Esophagus muscularis mucosa (tissue), 4 donors: ENCODE data around the gene TMEM259. TPM values are rescaled to one million over a fixed set of nuclear protein-coding genes. Genes with fewer than 3 reads are reported as not detected.

Experiments used
- DNase-seq: peaks from one replicate; pipeline ENCODE4 v3.0.0-alpha.2; 2017; ENCODE audit errors: extremely low spot score
- H3K27ac ChIP-seq, 4 donors: fragments of 200-600 bp; sonication (generic); replicated peaks in 1 of 4; 1 replicate in 3 of 4; 2 replicates in 1 of 4; pipeline ENCODE4 v1.5.1; 2016 to 2019; ENCODE audit warnings: mild to moderate bottlenecking in 1 of 4
- H3K27me3 ChIP-seq, 4 donors: fragments of 200-600 bp; sonication (generic); one replicate each; pipeline versions ENCODE4 v1.5.1 to v1.6.0; 2016 to 2019
- H3K36me3 ChIP-seq, 4 donors: fragments of 200-600 bp; sonication (generic); one replicate each; pipeline ENCODE4 v1.5.1; 2016 to 2019
- H3K4me1 ChIP-seq, 4 donors: fragments of 200-600 bp; sonication (generic); one replicate each; pipeline ENCODE4 v1.5.1; 2016 to 2019
- H3K4me3 ChIP-seq, 4 donors: fragments of 200-600 bp; sonication (generic); 1 replicate in 2 of 4; 2 replicates in 2 of 4; pipeline ENCODE4 v1.5.1; 2016 to 2019; ENCODE audit warnings: mild to moderate bottlenecking in 4 of 4, moderate library complexity in 1 of 4
- H3K9me3 ChIP-seq, 4 donors: fragments of 200-600 bp; sonication (generic); 1 replicate in 3 of 4; 2 replicates in 1 of 4; pipeline ENCODE4 v1.5.1; 2016 to 2019
- CTCF ChIP-seq, 3 experiments: fragments of 200-600 bp in 2 of 3; fragments of 450-650 bp in 1 of 3; sonication (generic) in 2 of 3; IDR thresholded peaks; one replicate each; pipeline ENCODE4 v1.5.1; 2017 to 2019; ENCODE audit warnings: antibody characterized with exemption in 3 of 3, mild to moderate bottlenecking in 2 of 3, moderate library complexity in 1 of 3
- EP300 ChIP-seq: sonication (generic); formaldehyde crosslinking; IDR thresholded peaks from one replicate; pipeline ENCODE4 v1.6.1; 2017; ENCODE audit warnings: antibody characterized with exemption
- POLR2A ChIP-seq: fragments of 450-650 bp; IDR thresholded peaks from one replicate; pipeline ENCODE4 v1.6.1; 2017; ENCODE audit warnings: antibody characterized with exemption, moderate library complexity, mild to moderate bottlenecking, low read depth
- POLR2AphosphoS5 ChIP-seq, 2 donors: sonication (generic); formaldehyde crosslinking; IDR thresholded peaks; one replicate each; pipeline ENCODE4 v1.6.1; 2017; ENCODE audit warnings: antibody characterized with exemption in 2 of 2
- WGBS: methylation state at CpG from one replicate; pipeline ENCODE4 v1.1.5; 2018; 5-methylcytosine and 5-hydroxymethylcytosine counted together
- intact Hi-C: fragments of 100-400 bp; cut with DNase I; formaldehyde crosslinking; loops from one replicate; pipeline ENCODE4 v1.15.1; 2023
- total RNA-seq, 4 donors: library from RNA; depleted of rRNA; stranded (reverse); fragments of >200 nt; gene quantifications; one replicate each; pipeline versions ENCODE4 v1.1.0 to v1.2.1, GENCODE V29; 2016

The TMEM259 gene
- total RNA-seq, 4 donors from 2014 or later: 129 to 187 (median 160) TPM

GRCh38 chr19:1064661-1065605, 44.0 kb upstream of the TMEM259 start:
- 13% methylated on average over 22 of the region's 60 CpGs for WGBS
- H3K36me3 ChIP-seq: no peaks in the 10 kb centered on the region
- TF ChIP-seq POLR2A: no peak
- TF ChIP-seq POLR2AphosphoS5 (IDR thresholded peaks at IDR 0.05): peak in 1 of 2 donors; percentile 37
- TF ChIP-seq CTCF (IDR thresholded peaks at IDR 0.05): peak; percentile 60 to 90 (median 60)
- TF ChIP-seq EP300: no peak
- H3K4me3 ChIP-seq: peak overlapping the region in 2 of 4 donors; percentile 12 to 33
- H3K4me1 ChIP-seq: peaks cover 22 to 55% (median 43%) of the 10 kb centered on the region in 4 donors
- DNase-seq: no peak
- peaks cover 0 to under 1% (median 0%) of the 10 kb centered on the region in 4 donors for H3K9me3 ChIP-seq
- intact Hi-C loops: no loop called here
- H3K27me3 ChIP-seq: peaks cover 11 to 59% (median 39%) of the 10 kb centered on the region in 4 donors
- no peak overlapping the region for H3K27ac ChIP-seq

- H3K27ac ChIP-seq: no peak overlapping the region
- no peak for TF ChIP-seq POLR2AphosphoS5 (IDR thresholded peaks at IDR 0.05)
- no peak for TF ChIP-seq POLR2A
Measured at GRCh38 chr19:1063909-1064660, 43.2 kb upstream of the TMEM259 start.

GRCh38 chr19:1063030-1063908, 42.3 kb upstream of the TMEM259 start:
- TF ChIP-seq POLR2A: no peak
- TF ChIP-seq POLR2AphosphoS5 (IDR thresholded peaks at IDR 0.05): no peak
- TF ChIP-seq CTCF (IDR thresholded peaks at IDR 0.05): no peak
- no peak for TF ChIP-seq EP300
- Histone ChIP-seq H3K4me3 (no peak overlapping the region), H3K9me3 (peaks cover 0 to 17% (median 13%) of the 10 kb centered on the region in 4 donors), H3K4me1 (peaks cover 20 to 46% (median 35%) of the 10 kb centered on the region in 4 donors), H3K36me3 (peaks cover 0 to 6% (median 0%) of the 10 kb centered on the region in 4 donors), H3K27me3 (peaks cover 7 to 42% (median 28%) of the 10 kb centered on the region in 4 donors), H3K27ac (no peak overlapping the region)
- intact Hi-C loops: no loop called here
- no peak for DNase-seq
- WGBS: 57% methylated on average over 23 of the region's 37 CpGs

More at GRCh38 chr19:1063909-1064660, 43.2 kb upstream of the TMEM259 start:
- peaks cover 0 to 8% (median 5%) of the 10 kb centered on the region in 4 donors for H3K9me3 ChIP-seq
- WGBS: 67% methylated on average over 33 of the region's 37 CpGs
- H3K27me3 ChIP-seq: peaks cover 7 to 50% (median 35%) of the 10 kb centered on the region in 4 donors
- H3K36me3 ChIP-seq: no peaks in the 10 kb centered on the region
- no peak for DNase-seq
- intact Hi-C loops: no loop called here
- H3K4me3 ChIP-seq: no peak overlapping the region
- H3K4me1 ChIP-seq: peaks cover 20 to 49% (median 35%) of the 10 kb centered on the region in 4 donors

GRCh38 chr19:1062387-1063029, 41.6 kb upstream of the TMEM259 start:
- no peak for TF ChIP-seq POLR2AphosphoS5 (IDR thresholded peaks at IDR 0.05)
- no peak for TF ChIP-seq EP300
- TF ChIP-seq POLR2A: no peak
- no peak for TF ChIP-seq CTCF (IDR thresholded peaks at IDR 0.05)
- Histone ChIP-seq H3K36me3 (peaks cover 0 to 11% (median 0%) of the 10 kb centered on the region in 4 donors), H3K4me1 (peaks cover 18 to 38% (median 31%) of the 10 kb centered on the region in 4 donors), H3K4me3 (no peak overlapping the region), H3K27me3 (peaks cover 7 to 34% (median 20%) of the 10 kb centered on the region in 4 donors), H3K9me3 (peaks cover 0 to 24% (median 20%) of the 10 kb centered on the region in 4 donors), H3K27ac (no peak overlapping the region)
- intact Hi-C loops: no loop called here
- no peak for DNase-seq
- 74% methylated on average over 17 of the region's 17 CpGs for WGBS
